ENCODE results near the gene ATXN7L1.

ATXN7L1 gene

DNA sequence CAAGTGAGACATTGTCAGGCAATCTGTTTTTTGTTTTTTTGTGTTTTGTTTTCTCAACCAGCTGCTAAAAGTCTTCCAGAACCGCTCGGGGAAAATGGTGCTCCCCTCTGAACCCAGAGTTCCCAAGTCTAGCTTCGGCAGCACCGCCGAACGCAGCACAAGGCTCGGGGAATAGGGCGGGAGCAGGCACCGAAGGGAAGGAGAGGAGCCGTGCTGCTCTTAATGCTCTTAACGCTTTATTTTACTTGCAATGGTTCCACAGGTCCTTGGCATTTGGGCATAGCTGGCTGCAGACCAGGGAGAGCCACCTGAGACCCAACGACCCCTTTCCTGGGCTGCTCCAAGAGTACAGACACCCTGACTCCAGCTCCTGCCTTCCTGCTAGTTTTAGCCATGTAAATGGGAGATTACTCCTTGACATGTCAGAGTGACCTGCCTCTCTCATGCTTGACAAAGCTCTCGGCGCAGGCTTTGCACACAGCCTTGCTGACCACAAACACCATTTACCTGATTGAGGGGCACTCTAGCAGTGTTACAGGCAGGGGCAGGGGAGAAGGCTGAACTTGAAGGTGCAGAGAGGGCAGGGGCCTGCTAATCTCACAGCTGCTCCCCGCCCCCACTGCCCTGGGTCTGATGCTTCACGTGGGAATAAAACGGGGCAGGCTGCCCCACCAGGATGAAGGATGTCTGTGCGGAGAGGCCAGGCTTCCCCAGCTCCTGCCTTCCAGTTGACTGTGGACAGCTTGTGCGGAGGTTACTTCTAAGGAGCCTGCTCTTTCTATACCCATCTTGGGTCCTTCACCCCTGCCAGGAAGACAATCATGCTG is 236.5 kb downstream of the ATXN7L1 start:
- DNase-seq, result no peak

DNA sequence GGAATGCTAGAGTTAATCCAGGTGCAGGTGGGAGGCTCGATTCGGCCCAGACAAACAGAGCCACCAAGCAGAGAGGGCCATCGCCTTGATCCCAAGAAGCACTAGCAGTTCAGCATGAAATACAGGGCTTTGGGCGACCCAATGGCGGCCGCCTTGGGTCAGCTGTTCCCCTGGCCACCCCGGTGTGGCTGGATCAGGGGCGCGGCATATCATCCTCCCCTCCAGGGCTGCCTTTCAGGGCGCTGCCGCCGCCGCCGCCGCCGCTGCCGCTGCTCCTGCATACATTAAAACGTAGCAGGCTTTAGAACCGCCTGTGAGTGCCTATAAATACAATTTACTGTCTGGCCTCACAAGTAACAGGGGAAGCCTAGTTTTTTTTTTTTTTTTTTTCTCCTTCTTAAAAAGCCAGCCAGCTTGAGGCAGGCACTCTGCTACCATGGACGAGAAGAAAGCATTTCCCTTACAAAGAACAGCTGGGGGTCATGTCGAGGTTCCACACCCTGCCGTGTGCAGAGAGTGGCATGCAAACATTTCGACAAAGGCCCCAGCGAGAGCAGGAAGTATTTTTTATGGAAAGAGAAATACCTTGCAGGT is 237.4 kb downstream of the ATXN7L1 start:
- no peak for DNase-seq

DNA sequence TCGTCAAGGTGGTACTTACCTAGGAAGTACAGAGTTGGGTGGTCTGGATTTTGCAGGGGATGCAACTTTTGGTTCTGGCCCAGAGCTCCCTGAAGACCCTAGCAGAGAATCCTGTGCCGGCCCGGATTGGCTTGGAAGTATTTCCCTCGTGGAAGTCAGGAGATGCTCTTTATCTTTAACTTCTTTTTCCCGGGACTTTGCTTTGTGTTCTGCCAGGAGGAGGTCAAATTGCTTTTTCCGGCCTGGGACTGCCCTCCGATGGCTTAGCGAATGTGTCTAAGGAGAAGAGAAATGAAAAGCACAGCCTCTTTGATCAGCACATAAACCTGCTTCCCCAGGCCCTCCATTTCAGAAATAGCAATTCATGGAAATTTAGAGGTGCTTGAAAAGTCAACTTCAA is 238.1 kb downstream of the ATXN7L1 start:
- DNase-seq, result no peak

DNA sequence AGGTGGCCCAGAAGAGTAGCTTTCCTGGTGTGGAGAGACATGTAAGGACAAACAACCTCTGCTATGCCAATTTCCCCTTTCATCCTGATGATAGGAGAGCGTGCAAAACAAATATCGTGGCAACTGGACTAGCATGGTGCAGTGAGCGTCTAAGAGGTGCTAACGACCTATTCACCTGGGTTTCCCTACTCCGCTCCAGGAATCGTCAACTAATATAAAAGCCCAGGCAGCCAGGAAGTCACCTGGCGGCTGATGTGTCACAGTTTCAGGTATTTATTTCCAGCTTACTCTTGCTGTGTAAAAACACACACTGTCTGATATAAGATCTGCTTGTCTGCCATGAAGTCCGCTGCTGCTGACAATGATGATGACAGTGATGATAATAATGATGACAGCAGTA is 238.6 kb downstream of the ATXN7L1 start:
- no peak for DNase-seq

DNA sequence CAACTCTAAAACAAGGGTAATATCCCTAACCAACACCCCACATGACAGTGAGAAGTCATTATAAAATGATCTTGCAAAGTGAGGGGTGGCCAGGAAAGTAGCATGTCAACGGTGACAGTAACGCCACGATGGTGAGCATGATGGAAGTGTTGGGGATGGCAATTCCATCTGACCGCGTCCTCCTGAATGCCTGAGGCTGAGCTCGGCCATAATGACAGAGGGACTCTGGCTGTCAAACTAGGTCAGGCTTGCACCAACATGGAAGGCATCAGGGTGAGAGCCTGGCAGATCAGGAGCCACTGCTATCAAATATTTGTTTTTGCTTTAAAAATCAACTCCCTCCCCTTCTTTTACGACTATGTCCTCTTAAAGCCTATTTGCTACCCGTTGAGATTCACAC is 239.4 kb downstream of the ATXN7L1 start:
- no peak for DNase-seq

DNA sequence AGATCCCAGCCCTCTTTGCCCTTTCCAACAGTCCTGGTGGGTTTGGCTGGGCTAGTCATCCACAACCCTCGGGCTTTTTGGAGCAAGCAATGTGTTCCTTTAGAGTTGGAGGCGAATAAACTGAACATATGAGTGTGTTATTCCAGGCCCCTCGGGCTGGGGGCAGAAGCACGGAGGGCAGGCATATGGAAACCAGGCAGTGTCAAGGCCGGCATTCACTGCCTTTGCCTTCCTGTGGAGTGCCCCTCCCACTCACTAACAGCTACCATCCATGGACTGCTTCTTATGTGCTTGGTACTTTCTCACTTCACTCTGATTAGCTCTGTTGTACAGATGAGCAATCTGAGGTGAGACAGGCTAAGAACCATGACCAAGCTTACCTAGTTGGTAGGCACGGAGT is 241.2 kb downstream of the ATXN7L1 start:
- no peak for DNase-seq

DNA sequence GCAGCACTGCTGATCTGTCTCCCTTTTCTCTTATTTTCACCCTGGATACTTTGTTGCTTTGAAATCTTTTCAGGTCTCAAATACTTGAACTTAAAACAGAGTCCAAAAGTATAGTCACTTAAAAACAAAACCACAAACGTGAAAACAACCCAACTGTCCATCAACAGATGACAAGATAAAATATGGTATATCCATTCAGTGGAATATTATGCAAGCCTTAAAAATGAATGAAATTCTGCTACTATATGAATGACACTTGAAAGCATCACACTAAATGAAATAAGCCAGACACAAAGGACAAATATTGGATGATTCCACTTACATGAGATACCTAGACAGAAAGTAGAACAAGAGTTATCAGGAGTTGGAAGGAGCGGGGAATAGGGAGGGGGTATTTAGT is 250.4 kb downstream of the ATXN7L1 start:
- no peak for DNase-seq

DNA sequence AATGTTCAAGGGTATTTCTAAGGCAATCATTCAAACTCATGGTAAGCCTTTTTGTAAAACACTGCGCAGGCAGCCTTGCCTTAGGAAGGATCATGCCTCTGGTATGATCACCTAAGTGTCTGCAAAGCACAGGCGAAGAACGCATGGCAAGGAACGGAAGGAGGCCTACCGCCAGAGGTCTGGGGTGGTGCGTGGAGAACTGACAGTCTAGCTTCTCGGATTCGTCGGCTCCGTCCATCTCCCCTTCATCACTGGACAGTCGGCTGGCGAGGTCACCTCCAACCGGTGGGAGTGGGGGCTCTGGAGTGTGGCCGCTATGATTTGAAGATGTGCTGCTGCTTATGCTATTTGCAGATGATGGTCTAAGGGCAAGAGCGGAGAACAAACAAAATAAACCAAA is 252.5 kb downstream of the ATXN7L1 start:
- DNase-seq, result no peak

DNA sequence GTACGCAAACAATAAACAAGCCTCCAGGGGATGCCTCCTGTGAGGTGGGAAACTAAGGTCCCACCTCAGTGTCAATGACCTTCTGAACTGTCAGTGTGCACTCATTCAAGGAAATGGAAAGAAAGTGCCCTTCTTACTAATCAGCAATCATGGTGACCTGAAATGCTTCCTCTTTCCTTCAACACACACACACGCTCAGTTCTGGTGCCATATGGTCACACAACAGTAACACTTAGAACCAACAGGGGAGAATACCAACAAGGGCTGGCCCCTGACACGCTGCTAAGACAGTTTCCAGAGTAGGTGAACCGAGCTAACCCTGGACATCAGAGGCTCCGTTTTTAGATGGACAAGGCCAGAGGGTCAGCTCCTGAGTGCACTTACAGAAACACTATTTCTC is 253.0 kb downstream of the ATXN7L1 start:
- no peak for DNase-seq

DNA sequence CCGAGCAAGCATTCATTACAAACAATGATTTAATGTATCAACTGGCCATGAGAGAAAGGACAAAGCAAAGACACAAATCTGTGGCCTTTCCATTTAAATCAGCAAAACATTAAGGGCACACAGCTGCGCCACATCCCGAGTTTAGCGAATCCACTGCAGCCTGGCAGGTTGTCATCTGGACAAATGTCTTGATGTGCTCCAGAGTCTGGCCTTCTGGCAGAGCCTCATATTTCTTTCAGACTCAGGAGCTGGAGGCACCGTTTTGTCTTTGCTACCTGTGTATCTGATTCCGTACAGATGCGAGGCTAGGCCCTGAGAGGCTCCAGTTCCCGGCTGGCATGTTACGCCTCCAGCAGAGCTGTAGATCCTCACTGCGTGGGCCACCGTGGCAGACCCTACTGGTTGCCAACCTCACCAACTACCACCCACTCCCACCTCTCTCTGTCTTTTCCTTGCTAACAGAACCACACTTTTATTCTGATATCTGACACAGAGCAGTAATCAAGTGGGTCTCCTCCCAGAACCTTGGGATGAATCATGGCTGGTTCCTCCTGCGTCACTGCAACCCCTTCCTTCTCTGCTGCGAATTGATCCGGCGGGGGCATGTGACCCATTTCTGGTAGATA is 254.2 kb downstream of the ATXN7L1 start:
- no peak for DNase-seq

DNA sequence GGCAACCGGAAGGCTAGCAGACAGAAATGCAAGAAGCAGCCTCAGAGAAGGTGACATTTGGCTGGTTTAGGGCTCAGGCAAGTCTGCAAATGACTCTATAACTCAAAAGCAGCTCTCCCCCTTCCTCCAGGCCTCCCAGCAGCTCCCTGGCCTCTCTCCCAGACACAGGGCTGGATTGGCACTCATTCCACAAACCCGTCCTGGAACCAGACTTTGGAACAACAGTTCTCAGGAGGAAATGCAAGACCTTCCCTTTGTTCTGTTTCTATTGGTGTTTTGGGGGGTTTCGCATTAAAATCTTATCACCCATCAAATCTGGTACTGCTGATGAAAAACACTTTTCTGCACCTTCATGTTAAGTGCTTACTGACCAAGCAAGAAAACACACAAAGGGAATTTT is 254.8 kb downstream of the ATXN7L1 start:
- DNase-seq, result no peak

DNA sequence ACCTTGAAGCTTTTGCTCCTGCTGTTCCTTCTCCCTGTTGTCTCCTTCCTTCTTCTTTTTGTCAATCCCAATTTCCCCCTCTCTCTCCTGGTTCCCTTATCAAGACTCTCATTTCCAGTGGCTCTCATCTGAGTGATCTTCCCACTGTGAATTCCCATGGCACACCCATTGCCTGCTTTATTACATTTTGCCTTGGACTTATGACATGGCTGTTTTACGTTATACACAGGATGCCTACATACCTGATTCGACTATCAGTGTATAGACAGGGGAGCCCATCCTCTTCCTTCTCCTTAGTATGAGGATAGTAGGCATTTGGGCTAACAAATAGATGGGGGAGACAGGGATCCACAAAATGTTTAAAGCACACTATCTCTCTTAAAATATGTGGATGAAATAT is 255.2 kb downstream of the ATXN7L1 start:
- no peak for DNase-seq

DNA sequence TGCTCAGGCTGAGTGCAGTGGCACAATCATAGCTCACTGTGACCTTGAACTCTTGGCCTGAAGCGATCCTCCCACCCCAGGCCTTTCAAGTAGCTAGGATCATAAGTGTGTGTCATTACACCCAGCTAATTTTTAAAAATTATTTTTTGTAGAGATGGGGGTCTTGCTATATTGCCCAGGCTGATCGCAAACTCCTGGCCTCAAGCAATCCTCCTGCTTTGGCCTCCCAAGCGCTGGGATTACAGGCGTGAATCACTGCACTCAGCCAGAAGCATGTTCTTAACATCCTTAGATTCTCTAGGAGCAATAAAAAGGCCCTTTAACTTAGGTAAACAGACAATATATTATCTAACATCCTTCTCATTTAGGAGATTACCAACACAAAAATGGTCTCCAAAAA is 256.8 kb downstream of the ATXN7L1 start:
- DNase-seq, result no peak

DNA sequence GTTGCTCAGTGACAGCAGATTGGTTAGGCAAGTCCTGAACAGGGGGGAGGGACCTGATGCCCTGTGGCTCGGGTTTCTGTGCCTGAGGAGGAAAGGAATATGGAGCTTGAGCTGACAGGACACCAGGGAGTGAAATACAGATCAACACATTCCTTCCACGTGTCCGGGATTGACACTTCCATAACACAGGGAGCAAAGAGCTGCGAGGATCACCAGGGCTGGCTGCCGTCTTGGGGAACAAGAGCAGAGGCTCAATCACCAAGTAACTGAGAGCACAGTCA is 258.4 kb downstream of the ATXN7L1 start:
- no peak for DNase-seq

DNA sequence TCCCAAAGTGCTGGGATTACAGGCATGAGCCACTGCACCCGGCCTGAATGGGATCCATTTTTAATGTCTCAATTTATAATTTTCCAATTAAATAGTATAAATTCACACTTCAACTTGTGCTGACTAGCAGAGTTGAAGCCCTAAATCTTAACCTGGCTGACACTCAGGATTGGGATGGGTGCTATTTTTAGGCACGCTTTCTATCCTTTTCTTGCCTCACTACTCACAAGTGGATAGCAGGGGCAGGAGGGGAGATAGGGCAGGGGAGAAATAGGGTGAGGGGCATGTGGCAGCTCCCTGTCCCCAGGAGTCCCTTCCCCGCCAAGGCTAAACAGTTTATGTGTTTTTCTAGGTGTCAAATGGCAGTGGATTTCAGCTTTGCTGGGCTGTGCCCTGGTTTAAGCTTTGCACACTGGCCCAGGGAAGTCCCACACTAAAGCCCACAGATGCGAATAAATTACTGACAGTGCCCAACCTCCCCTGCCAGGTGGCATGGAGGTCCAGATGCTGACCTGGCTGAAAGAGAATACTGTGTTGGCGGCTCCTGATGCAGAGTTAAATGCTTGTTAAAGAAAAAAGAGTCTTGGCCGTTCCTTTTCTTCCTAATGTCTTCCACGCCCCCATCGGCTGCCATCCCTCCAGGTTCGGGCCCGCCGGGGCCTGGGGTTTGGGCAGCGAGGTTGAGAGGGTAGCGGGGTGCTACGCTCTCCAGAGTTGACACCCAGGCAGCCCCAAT is 259.0 kb downstream of the ATXN7L1 start:
- DNase-seq, result no peak

DNA sequence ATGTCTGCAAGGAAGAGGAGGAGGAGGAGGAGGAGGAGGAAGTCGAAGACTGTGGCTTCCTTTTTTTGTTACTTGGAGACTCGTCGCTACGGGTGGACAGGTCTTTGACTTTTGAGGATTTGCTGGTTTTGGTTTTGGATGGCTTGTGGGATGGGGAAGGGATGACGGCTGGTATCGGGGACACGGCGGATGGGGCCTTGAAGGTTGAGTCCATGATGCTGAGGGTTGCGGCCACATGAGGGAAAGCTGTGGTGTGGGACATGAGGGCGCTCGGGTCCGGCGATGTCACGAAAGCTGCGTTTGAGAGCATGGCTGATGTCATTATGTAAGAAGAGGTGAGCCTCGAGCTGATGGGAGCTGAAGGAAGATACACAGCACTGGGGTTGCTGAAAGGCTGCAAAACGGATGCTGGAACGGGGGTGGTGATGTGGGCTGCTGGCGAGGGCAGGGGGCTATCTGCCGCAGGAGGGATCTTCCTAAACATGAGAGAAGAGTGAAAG is 262.0 kb downstream of the ATXN7L1 start:
- DNase-seq, result no peak

DNA sequence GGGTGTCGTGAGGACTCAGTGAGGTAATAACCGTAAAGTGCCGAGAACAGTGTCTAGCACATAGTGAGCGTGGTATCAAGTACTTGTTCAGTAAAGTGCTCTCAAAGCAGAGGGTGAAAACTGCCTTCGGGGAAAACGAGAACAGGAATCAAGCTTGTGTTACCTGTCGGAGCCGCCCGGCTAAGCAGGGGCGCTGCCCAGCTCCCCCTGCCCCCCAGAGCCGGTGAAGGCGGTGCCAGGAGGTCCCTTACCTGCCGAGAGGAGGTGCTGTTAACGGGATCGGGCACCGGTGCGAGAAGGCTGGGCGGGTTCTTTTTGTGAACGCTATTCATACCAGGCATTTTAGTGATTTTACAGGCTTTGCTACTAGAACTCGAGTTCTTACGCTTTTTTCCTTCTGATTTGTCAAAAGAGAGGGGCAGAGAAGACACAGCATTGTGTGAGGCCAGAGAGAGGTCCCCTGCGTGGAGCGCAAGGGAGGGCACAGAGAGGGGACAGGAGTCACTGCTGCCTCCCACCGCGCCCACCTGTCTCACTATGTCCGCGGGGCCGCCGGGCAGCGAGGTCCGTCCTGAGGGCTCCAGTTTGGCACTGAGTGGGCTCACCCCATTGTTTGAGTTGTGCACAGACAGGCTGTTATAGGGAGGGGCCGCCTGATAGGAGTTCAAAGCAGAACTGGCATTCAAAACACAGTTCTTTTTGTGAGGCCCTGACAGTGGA is 262.6 kb downstream of the ATXN7L1 start:
- DNase-seq, result no peak

DNA sequence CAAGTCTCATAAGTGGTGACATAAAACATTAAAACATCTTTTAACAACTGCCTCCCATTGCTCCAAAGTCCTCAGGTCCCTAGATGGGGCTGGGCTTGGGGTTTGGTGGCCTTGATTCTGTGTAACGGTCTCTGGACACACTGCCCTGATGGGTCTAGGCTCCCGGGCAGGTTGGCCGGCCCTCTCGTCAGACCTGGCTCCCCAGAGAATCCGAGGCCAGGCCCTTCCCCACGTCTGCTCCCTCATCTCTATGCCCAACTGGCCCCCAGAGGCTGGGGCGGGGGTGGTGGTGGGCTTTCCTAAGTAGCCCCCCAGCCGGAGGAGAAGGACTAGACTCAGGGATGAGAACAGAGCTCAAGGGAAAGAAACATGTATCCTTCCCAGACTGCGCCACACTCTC is 263.6 kb downstream of the ATXN7L1 start:
- DNase-seq, result no peak

DNA sequence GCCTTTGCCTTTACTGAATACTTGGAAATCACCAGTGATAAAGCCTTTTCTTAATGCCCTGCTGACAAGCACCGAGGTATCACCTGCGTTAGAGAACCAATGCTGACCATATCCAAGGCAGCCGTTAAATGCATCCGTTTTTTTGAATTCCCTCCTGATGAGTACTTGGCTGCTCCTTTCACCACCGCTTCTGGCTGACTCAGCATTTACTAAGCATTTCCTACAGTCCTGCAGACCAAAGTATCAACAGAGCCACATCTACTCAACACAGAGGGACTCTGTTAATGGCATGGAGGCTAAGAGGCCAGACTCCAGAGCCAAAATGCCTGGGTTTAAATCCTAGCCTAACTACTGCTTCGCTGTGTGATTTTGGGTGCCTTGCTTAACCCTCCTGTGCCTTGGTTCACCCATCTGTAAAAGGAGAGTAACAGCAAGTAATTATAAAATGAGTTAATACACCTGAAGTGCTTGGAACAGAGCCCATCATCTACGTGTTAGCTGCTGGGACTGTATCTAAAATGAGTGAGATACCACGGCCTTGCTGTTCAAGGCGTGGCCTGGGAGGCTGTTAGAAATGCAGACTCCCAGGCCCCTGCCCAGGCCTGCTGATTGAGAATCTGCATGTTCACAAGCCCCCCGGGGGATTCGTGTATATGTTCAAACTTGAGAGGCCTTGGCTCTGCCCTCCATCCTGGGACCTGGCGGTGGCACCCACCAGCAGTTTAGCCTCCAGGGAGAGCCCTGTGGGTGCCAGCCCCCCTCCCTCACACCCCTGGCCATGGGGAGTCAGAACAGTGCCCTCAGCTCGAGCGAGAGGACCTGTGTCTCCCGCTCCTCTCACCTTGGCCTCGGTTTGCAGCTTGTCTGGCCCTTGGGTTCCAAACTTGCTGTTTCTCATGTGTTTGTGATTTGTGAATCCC is 264.3 kb downstream of the ATXN7L1 start:
- DNase-seq, result no peak

DNA sequence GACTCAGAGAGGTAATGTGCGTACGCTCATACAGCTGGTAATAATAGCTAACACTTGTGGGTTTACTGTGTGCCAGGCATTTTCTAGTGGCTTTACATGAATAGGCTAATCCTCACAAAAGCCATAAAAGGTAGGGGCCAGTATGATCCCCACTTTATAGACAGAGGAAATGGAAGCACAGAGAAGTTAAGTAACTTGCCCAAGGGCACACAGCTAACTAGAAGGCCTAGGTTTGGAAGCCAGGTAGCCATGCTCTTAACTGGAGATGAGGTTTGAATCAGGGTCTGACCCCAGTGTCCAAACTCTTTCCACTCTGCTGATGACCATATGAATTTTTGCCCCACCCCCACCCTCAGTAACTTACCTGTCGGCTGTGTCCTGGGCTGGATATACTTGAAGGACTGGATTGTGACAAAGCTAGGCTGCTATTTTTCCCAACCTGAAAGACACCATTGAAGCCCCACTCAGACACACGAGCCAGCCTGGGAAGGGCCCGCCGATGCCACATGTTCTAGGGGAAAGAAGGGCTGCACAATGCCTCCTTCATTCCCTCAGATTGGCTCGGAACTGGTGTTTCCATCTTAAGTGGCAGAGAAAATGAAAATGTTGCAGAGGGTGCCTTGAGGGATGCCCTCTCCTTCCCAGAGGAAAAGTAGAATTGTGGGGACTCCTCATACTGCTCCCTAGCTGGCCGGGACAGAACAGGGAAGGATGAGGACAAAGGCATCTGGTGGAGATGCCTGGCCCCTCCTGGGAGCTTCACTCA is 266.1 kb downstream of the ATXN7L1 start:
- DNase-seq, result no peak
